Neural cell (in vitro differentiated cells): Measurements from ENCODE around the gene MAN2A2. TPM values are rescaled to one million over a fixed set of nuclear protein-coding genes. Genes with fewer than 3 reads are reported as not detected.

Experiments
- H2AFZ ChIP-seq: fragments of 200-600, 300-800 bp; sonication (generic), shearing (Covaris generic); 2 replicates; pipeline ENCODE4 v1.6.0; 2014; ENCODE audit warnings: low read depth, mild to moderate bottlenecking, antibody characterized with exemption, low read length, moderate library complexity
- H3F3A ChIP-seq: fragments of 200-600 bp; shearing (Covaris generic); 2 replicates; pipeline ENCODE4 v1.6.1; 2016; ENCODE audit warnings: mild to moderate bottlenecking, moderate library complexity, mixed read lengths, antibody characterized with exemption, low read length; ENCODE audit not compliant: insufficient read depth, poor library complexity, severe bottlenecking
- H3K27ac ChIP-seq: fragments of 200-600, 300-800 bp; sonication (generic), shearing (Covaris generic); 2 replicates; pipeline ENCODE4 v1.5.1; 2014; ENCODE audit warnings: mild to moderate bottlenecking, low read length, moderate library complexity
- H3K27me3 ChIP-seq: fragments of 300-800, 200-600 bp; sonication (generic), shearing (Covaris generic); 2 replicates; pipeline ENCODE4 v1.6.0; 2014; ENCODE audit warnings: mild to moderate bottlenecking, low read depth, low read length, moderate library complexity; ENCODE audit not compliant: insufficient read depth
- H3K36me3 ChIP-seq: fragments of 300-800, 200-600 bp; sonication (generic), shearing (Covaris generic); 2 replicates; pipeline ENCODE4 v1.5.1; 2014; ENCODE audit warnings: mild to moderate bottlenecking, antibody characterized with exemption, low read length, moderate library complexity; ENCODE audit not compliant: insufficient read depth
- H3K4me2 ChIP-seq: fragments of 300-800, 200-600 bp; sonication (generic), shearing (Covaris generic); 2 replicates; pipeline ENCODE4 v1.6.0; 2014; ENCODE audit warnings: mild to moderate bottlenecking, low read length
- H3K4me3 ChIP-seq: fragments of 300-800, 200-600 bp; sonication (generic), shearing (Covaris generic); 2 replicates; pipeline ENCODE4 v1.5.1; 2014; ENCODE audit warnings: mild to moderate bottlenecking, low read length, moderate library complexity
- H3K79me2 ChIP-seq: fragments of 200-600 bp; shearing (Covaris generic); replicated peaks from 2 replicates; pipeline ENCODE4 v1.6.0; 2014; ENCODE audit warnings: mild to moderate bottlenecking, low read length, moderate library complexity; ENCODE audit not compliant: insufficient read depth
- H3K9ac ChIP-seq: fragments of 300-800, 200-600 bp; sonication (generic), shearing (Covaris generic); 2 replicates; pipeline ENCODE4 v1.6.1; 2016; ENCODE audit warnings: mild to moderate bottlenecking, low read length, mixed read lengths
- H3K9me2 ChIP-seq: fragments of 200-600 bp; shearing (Covaris generic); 2 replicates; pipeline ENCODE4 v1.6.1; 2016; ENCODE audit warnings: mild to moderate bottlenecking, low read length, mixed read lengths; ENCODE audit not compliant: insufficient read depth
- H3K9me3 ChIP-seq: fragments of 200-600, 300-800 bp; sonication (generic), shearing (Covaris generic); 2 replicates; pipeline ENCODE4 v1.6.1; 2016; ENCODE audit warnings: mild to moderate bottlenecking, mixed run types, low read length, moderate library complexity, mixed read lengths
- H4K20me1 ChIP-seq: fragments of 200-600 bp; shearing (Covaris generic); 2 replicates; pipeline ENCODE4 v1.6.1; 2016; ENCODE audit warnings: mild to moderate bottlenecking, mixed run types; ENCODE audit not compliant: insufficient read depth
- EP300 ChIP-seq: fragments of 450-650 bp; conservative IDR thresholded peaks from 2 replicates; pipeline ENCODE4 v1.6.1; 2014; ENCODE audit warnings: antibody characterized with exemption, mild to moderate bottlenecking, moderate library complexity; ENCODE audit not compliant: poor library complexity, severe bottlenecking
- EZH2 ChIP-seq: fragments of 200-600, 300-800 bp; shearing (Covaris generic), sonication (generic); IDR thresholded peaks from 2 replicates; pipeline ENCODE4 v1.6.1; 2014; ENCODE audit warnings: antibody characterized with exemption, low read length, borderline replicate concordance, mild to moderate bottlenecking; ENCODE audit not compliant: insufficient read depth, poor library complexity, severe bottlenecking
- MXI1 ChIP-seq: fragments of 450-650 bp; conservative IDR thresholded peaks from 2 replicates; pipeline ENCODE4 v1.6.1; 2014; ENCODE audit warnings: antibody characterized with exemption, mild to moderate bottlenecking; ENCODE audit not compliant: poor library complexity, severe bottlenecking
- POLR2AphosphoS5 ChIP-seq: IDR thresholded peaks from 2 replicates; pipeline ENCODE4 v1.6.1; 2012
- RAD21 ChIP-seq: fragments of 450-650 bp; conservative IDR thresholded peaks from 2 replicates; pipeline ENCODE4 v1.6.1; 2014; ENCODE audit warnings: antibody characterized with exemption, mild to moderate bottlenecking, moderate library complexity
- SMC3 ChIP-seq: fragments of 450-650 bp; conservative IDR thresholded peaks from 2 replicates; pipeline ENCODE4 v1.6.1; 2014; ENCODE audit warnings: antibody characterized with exemption, mild to moderate bottlenecking, moderate library complexity; ENCODE audit not compliant: poor library complexity
- TAF1 ChIP-seq: IDR thresholded peaks from 2 replicates; pipeline ENCODE4 v1.6.1; 2012; ENCODE audit warnings: low read depth
- polyA plus RNA-seq: library from polyadenylated mRNA; depleted of rRNA; stranded (reverse); fragments of >200 nt; gene quantifications from 2 replicates; pipeline ENCODE4 v1.2.3, GENCODE V29; 2014
- TF ChIP-seq, protein P1 (sequence below): fragments of 450-650 bp; IDR thresholded peaks from 2 replicates; pipeline ENCODE4 v1.5.1; 2014; ENCODE audit warnings: antibody characterized with exemption, mild to moderate bottlenecking, moderate library complexity; ENCODE audit not compliant: poor library complexity, severe bottlenecking
- TF ChIP-seq, protein P2 (sequence below): IDR thresholded peaks from 2 replicates; pipeline ENCODE4 v1.6.1; 2012; ENCODE audit warnings: borderline replicate concordance

The MAN2A2 gene
- polyA plus RNA-seq, 1 donor from 2014 or later = 59.8 TPM

DNA sequence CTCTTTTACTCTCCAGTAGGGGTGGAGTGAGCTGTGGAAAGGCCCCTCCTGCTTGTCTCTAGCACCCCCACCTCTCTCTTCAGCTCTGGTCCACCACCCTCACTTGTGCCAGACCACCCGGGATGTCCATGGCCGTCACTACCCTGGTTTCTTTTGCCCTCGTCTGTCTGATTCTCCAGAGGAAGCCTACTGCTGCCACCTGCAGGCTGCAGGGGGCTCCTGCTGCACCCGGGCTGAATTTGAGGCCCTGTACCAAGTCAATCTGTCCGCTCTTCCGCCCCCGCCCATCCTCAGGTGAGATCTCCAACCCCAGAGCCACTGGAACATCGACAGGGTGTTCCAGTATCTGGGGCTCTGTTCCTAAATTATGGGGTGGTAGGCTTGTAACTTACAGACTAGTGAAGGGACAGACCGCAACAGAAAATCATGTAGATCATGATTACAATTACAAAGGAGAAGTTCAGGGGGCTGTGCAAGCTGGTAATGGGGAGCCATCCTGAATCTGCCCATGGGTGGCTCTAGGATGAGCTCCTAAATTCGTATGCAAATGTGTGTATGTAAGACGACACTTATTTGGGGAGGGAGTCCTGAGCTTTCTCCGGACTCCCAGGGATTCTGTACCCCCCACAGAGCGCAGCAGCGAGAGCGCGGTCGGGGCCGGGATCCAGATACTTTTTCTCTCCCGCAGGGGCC is 31.3 kb downstream of the MAN2A2 start:
- peak overlapping the region; percentile 61 for H3K27ac ChIP-seq

DNA sequence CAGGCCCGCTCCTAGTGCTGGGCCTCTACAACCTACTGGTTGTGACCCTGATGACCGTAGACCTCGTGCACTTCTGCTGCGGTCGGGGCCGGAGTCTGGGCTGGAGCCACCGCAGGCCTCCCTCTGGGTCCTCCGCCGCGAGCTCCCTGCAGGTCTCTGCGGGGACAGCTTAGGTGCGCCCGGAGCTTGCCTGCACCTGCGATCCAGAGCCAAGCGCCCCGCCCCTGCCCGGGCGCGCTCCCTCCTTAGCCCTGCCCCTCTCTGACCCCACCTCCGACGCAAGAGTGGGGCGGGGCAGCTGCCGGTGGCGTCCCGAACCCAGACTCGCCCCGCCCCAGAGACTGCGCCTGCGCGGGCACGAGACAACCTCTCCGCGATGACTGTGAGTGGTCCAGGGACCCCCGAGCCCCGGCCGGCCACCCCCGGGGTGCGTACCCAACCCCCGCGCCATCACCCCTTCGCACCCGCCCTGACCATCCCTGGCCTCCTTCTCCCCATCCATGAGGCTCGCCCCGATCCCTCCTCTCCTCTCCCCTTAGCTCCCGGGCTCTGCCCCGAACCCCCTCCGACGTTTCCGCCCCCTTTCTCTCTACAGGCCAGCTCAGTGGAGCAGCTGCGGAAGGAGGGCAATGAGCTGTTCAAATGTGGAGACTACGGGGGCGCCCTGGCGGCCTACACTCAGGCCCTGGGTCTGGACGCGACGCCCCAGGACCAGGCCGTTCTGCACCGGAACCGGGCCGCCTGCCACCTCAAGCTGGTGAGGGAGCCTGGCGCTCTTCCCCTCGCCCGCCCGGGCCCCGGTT is 32.0 kb downstream of the MAN2A2 start, which contains the start of gene UNC45A:
TSS of gene UNC45A (plus strand) at position 337 of the 803 bp plus-strand sequence. CDS start at position 377, 40 bp downstream.
- Histone ChIP-seq H3K36me3 (no peaks in the 10 kb centered on the region), H3K27ac (peak within 1 kb of the TSS; percentile 66), H4K20me1 (no peaks in the 10 kb centered on the region), H3K9me3 (no peaks in the 10 kb centered on the region), H3K4me2 (peak within 1 kb of the TSS; percentile 99), H3K79me2 (peaks cover 16% of the 10 kb centered on the region), H3K27me3 (no peaks in the 10 kb centered on the region), H3K4me3 (peak within 1 kb of the TSS; percentile 94), H3K9me2 (no peaks in the 10 kb centered on the region), H2AFZ (peak within 1 kb of the TSS; percentile 87), H3K9ac (peak within 1 kb of the TSS; percentile 85), H3F3A (no peaks in the 10 kb centered on the region)
- TF ChIP-seq EP300 (no peak), EZH2 (no peak), POLR2AphosphoS5 (peak; percentile 86), TAF1 (no peak), MXI1 (peak; percentile 59)
- TF ChIP-seq, protein P1, sequence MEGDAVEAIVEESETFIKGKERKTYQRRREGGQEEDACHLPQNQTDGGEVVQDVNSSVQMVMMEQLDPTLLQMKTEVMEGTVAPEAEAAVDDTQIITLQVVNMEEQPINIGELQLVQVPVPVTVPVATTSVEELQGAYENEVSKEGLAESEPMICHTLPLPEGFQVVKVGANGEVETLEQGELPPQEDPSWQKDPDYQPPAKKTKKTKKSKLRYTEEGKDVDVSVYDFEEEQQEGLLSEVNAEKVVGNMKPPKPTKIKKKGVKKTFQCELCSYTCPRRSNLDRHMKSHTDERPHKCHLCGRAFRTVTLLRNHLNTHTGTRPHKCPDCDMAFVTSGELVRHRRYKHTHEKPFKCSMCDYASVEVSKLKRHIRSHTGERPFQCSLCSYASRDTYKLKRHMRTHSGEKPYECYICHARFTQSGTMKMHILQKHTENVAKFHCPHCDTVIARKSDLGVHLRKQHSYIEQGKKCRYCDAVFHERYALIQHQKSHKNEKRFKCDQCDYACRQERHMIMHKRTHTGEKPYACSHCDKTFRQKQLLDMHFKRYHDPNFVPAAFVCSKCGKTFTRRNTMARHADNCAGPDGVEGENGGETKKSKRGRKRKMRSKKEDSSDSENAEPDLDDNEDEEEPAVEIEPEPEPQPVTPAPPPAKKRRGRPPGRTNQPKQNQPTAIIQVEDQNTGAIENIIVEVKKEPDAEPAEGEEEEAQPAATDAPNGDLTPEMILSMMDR = no peak
- TF ChIP-seq, protein P2, sequence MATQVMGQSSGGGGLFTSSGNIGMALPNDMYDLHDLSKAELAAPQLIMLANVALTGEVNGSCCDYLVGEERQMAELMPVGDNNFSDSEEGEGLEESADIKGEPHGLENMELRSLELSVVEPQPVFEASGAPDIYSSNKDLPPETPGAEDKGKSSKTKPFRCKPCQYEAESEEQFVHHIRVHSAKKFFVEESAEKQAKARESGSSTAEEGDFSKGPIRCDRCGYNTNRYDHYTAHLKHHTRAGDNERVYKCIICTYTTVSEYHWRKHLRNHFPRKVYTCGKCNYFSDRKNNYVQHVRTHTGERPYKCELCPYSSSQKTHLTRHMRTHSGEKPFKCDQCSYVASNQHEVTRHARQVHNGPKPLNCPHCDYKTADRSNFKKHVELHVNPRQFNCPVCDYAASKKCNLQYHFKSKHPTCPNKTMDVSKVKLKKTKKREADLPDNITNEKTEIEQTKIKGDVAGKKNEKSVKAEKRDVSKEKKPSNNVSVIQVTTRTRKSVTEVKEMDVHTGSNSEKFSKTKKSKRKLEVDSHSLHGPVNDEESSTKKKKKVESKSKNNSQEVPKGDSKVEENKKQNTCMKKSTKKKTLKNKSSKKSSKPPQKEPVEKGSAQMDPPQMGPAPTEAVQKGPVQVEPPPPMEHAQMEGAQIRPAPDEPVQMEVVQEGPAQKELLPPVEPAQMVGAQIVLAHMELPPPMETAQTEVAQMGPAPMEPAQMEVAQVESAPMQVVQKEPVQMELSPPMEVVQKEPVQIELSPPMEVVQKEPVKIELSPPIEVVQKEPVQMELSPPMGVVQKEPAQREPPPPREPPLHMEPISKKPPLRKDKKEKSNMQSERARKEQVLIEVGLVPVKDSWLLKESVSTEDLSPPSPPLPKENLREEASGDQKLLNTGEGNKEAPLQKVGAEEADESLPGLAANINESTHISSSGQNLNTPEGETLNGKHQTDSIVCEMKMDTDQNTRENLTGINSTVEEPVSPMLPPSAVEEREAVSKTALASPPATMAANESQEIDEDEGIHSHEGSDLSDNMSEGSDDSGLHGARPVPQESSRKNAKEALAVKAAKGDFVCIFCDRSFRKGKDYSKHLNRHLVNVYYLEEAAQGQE = peak; percentile 27

More for the DNA sequence above, 31.3 kb downstream of the MAN2A2 start:
- Histone ChIP-seq H3K9me2 (no peaks in the 10 kb centered on the region), H3K4me2 (peak overlapping the region; percentile 99), H3K36me3 (no peaks in the 10 kb centered on the region), H3F3A (no peaks in the 10 kb centered on the region), H2AFZ (peak overlapping the region; percentile 87), H3K4me3 (peak overlapping the region; percentile 94), H3K79me2 (peaks cover 16% of the 10 kb centered on the region), H3K9me3 (no peaks in the 10 kb centered on the region), H3K9ac (peak overlapping the region; percentile 85), H3K27me3 (no peaks in the 10 kb centered on the region), H4K20me1 (no peaks in the 10 kb centered on the region)
- TF ChIP-seq RAD21 (peak; percentile 77), POLR2AphosphoS5 (no peak), EZH2 (no peak), SMC3 (peak; percentile 77), TAF1 (no peak), EP300 (no peak), MXI1 (no peak)
- TF ChIP-seq, protein P2 = no peak
- TF ChIP-seq, protein P1 = peak; percentile 95
